C4-2B (cell line): ENCODE results near the gene TSPAN9.

Source experiments
- ZFX ChIP-seq: fragments of 450-650 bp; IDR thresholded peaks from 2 replicates; pipeline ENCODE4 v1.6.1; 2017
- TF ChIP-seq, protein P1 (sequence below): fragments of 450-650 bp; conservative IDR thresholded peaks from 2 replicates; pipeline ENCODE4 v1.5.1; 2017; ENCODE audit warnings: mild to moderate bottlenecking

DNA sequence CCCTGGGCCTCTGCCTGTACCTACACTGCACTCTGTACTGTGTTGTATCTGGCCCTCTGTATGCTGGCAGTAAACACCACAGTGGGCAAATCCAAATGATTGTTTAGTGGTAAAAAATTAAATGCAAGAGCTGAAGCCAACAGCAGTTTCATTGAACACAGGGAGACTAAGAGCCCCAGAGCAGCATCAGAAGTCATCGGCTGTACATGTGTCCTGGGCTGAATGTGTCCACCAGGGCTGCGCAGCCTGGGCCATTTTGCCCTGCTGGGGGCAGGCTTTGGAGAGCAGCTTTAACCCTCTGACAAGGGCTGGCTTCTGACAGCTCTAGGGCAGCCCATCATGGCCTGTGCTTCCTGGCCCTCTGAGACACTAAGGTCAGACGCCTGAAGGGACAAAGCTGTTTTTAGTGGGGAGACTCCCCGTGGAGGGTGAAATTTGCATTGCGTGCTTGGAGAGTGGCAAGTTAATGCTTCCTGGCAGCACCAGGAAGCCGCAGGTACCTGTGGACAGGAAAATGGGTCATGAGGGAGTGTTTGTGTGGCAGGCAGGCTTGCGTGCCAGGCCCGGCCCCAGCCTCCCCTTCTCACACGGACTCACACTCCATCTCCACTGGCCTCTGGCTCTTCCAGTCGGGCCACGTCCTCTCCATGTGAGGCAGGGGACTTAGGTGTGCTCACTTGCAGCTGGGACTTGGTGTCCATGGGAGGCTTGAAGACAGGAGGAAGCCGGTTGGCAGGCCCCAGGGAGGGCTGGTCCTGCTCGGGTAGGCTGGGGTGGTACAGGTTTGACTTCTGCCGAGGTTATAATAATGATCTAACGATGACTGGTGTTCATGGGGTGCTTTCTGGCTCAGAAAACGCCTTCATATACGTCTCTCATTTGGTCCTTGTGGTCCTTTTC is 150.1 kb downstream of the TSPAN9 start:
- TF ChIP-seq, protein P1, sequence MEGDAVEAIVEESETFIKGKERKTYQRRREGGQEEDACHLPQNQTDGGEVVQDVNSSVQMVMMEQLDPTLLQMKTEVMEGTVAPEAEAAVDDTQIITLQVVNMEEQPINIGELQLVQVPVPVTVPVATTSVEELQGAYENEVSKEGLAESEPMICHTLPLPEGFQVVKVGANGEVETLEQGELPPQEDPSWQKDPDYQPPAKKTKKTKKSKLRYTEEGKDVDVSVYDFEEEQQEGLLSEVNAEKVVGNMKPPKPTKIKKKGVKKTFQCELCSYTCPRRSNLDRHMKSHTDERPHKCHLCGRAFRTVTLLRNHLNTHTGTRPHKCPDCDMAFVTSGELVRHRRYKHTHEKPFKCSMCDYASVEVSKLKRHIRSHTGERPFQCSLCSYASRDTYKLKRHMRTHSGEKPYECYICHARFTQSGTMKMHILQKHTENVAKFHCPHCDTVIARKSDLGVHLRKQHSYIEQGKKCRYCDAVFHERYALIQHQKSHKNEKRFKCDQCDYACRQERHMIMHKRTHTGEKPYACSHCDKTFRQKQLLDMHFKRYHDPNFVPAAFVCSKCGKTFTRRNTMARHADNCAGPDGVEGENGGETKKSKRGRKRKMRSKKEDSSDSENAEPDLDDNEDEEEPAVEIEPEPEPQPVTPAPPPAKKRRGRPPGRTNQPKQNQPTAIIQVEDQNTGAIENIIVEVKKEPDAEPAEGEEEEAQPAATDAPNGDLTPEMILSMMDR, result no peak
- no peak for TF ChIP-seq ZFX
